A673 (cell line): ENCODE results near the gene BMP2K. TPM values are rescaled to one million over a fixed set of nuclear protein-coding genes. Genes with fewer than 3 reads are reported as not detected.

Experiments
- BruUV-seq: library from RNA; stranded (reverse); fragments of 400-500 nt; replicated peaks from 2 replicates; lab custom pipeline; 2021; lab: Mats Ljungman, UMichigan
- CTCF ChIA-PET: fragments of 300-600 bp; sonication (Branson Sonifier 250); formaldehyde crosslinking; loops from one replicate; lab custom pipeline; 2022; ENCODE audit warnings: antibody characterized with exemption; lab: Charles Lee
- POLR2A ChIA-PET: fragments of 300-600 bp; sonication (Branson Sonifier 250); formaldehyde crosslinking; loops from one replicate; lab custom pipeline; 2022; ENCODE audit warnings: antibody characterized with exemption; ENCODE audit not compliant: low non-redundant PET; lab: Charles Lee
- DNase-seq: peaks from one replicate; pipeline ENCODE4 v3.0.0-alpha.2; 2015; ENCODE audit warnings: low spot score
- H3K27ac ChIP-seq: fragments of 200-600 bp; sonication (generic); 2 replicates; pipeline ENCODE4 v1.5.1; 2016; ENCODE audit warnings: mixed run types, low read depth, mild to moderate bottlenecking, mixed read lengths, antibody characterized with exemption, low read length; ENCODE audit not compliant: poor library complexity, severe bottlenecking
- H3K27me3 ChIP-seq: fragments of 200-600 bp; sonication (generic); replicated peaks from 2 replicates; pipeline ENCODE4 v1.6.1; 2017; ENCODE audit warnings: mixed run types, low read depth, mild to moderate bottlenecking, mixed read lengths, antibody characterized with exemption, low read length; ENCODE audit not compliant: insufficient read depth, poor library complexity
- H3K36me3 ChIP-seq: fragments of 200-600 bp; sonication (generic); 2 replicates; pipeline ENCODE4 v1.6.1; 2016; ENCODE audit warnings: mixed run types, mild to moderate bottlenecking, mixed read lengths, antibody characterized with exemption, low read length; ENCODE audit not compliant: insufficient read depth, poor library complexity, severe bottlenecking
- H3K4me1 ChIP-seq: fragments of 200-600 bp; sonication (generic); 2 replicates; pipeline ENCODE4 v1.6.1; 2017; ENCODE audit warnings: mixed run types, mild to moderate bottlenecking, mixed read lengths, antibody characterized with exemption, low read length; ENCODE audit not compliant: insufficient read depth, poor library complexity, severe bottlenecking
- H3K4me3 ChIP-seq: fragments of 200-600 bp; sonication (generic); 2 replicates; pipeline ENCODE4 v1.5.1; 2016; ENCODE audit warnings: low read depth, mixed run types, mild to moderate bottlenecking, mixed read lengths, low read length; ENCODE audit not compliant: poor library complexity, severe bottlenecking
- H3K9me3 ChIP-seq: fragments of 200-600 bp; sonication (generic); 2 replicates; pipeline ENCODE4 v1.6.1; 2016; ENCODE audit warnings: mixed run types, low read depth, mild to moderate bottlenecking, mixed read lengths, antibody characterized with exemption, low read length; ENCODE audit not compliant: poor library complexity, severe bottlenecking
- CTCF ChIP-seq: fragments of 300-800, 200-600 bp; sonication (generic); conservative IDR thresholded peaks from 2 replicates; pipeline ENCODE4 v1.5.1; 2017; ENCODE audit warnings: low read depth, mild to moderate bottlenecking, antibody characterized with exemption, low read length, moderate library complexity, mixed read lengths
- EZH2 ChIP-seq: fragments of 200-600 bp; sonication (generic); IDR thresholded peaks from 2 replicates; pipeline ENCODE4 v1.6.1; 2017; ENCODE audit warnings: borderline replicate concordance, low read depth, mild to moderate bottlenecking, mixed read lengths, antibody characterized with exemption, low read length; ENCODE audit not compliant: poor library complexity, severe bottlenecking
- intact Hi-C: fragments of 100-400 bp; cut with micrococcal nuclease; formaldehyde crosslinking; loops from one replicate; pipeline ENCODE4 v1.10.0; 2022; ENCODE audit not compliant: unreplicated experiment
- total RNA-seq: library from RNA; stranded (reverse); gene quantifications from 2 replicates; pipeline ENCODE4 v1.2.3, GENCODE V29; 2021

BMP2K gene
- total RNA-seq, 1 experiment from 2014 or later = 14.3 TPM

GRCh38 chr4:78770091-78770642 is 6.0 kb upstream of the BMP2K start:
- BruUV-seq = no TSS peak
- Histone ChIP-seq H3K27me3 (no peaks in the 10 kb centered on the region), H3K4me3 (no peak overlapping the region), H3K27ac (no peak overlapping the region), H3K36me3 (no peaks in the 10 kb centered on the region), H3K4me1 (no peaks in the 10 kb centered on the region), H3K9me3 (no peaks in the 10 kb centered on the region)
- intact Hi-C loops = loop anchor here (10.0 kb wide), 1 partner anchor 125 kb away; no protein-coding TSS in a partner anchor
- CTCF ChIA-PET = no interaction called here
- DNase-seq = no peak
- TF ChIP-seq CTCF = no peak
- no peak for TF ChIP-seq EZH2
- POLR2A ChIA-PET = no interaction called here

- CTCF ChIA-PET = no interaction called here
- POLR2A ChIA-PET = no interaction called here
- Histone ChIP-seq H3K27me3 (no peaks in the 10 kb centered on the region), H3K4me1 (no peaks in the 10 kb centered on the region), H3K4me3 (no peak overlapping the region), H3K9me3 (no peaks in the 10 kb centered on the region), H3K27ac (no peak overlapping the region), H3K36me3 (no peaks in the 10 kb centered on the region)
- no peak for DNase-seq
- TF ChIP-seq CTCF (no peak), EZH2 (no peak)
- intact Hi-C loops = loop anchor here (10.0 kb wide), 1 partner anchor 128 kb away; no protein-coding TSS in a partner anchor
- no TSS peak for BruUV-seq
Observed at GRCh38 chr4:78772526-78773091, 3.5 kb upstream of the BMP2K start.

GRCh38 chr4:78774417-78774816 is 1.7 kb upstream of the BMP2K start:
- Histone ChIP-seq H3K4me1 (peaks cover 12% of the 10 kb centered on the region), H3K9me3 (no peaks in the 10 kb centered on the region), H3K4me3 (no peak overlapping the region), H3K36me3 (no peaks in the 10 kb centered on the region), H3K27ac (no peak overlapping the region), H3K27me3 (no peaks in the 10 kb centered on the region)
- intact Hi-C loops = loop anchor here (10.0 kb wide), 1 partner anchor 130 kb away; no protein-coding TSS in a partner anchor
- DNase-seq = no peak
- TF ChIP-seq EZH2 = no peak
- no peak for TF ChIP-seq CTCF
- ChIA-PET POLR2A (no interaction called here), CTCF (no interaction called here)
- no TSS peak for BruUV-seq
